Trophoblast cell (in vitro differentiated cells and primary cell): ENCODE measurements around the gene PAX1.

Experiments used
- DNase-seq, 2 donors: peaks; one replicate each; pipeline ENCODE4 v3.0.0-alpha.2; 2016
- H2AFZ ChIP-seq: 2 replicates; pipeline ENCODE4 v1.6.1; 2013; ENCODE audit warnings: low read length, moderate library complexity, mild to moderate bottlenecking; ENCODE audit not compliant: insufficient read depth, poor library complexity
- H2AK5ac ChIP-seq: 2 replicates; pipeline ENCODE4 v1.6.1; 2013; ENCODE audit warnings: mild to moderate bottlenecking, low read length
- H2BK120ac ChIP-seq: 2 replicates; pipeline ENCODE4 v1.6.1; 2013; ENCODE audit warnings: low read length, mild to moderate bottlenecking, moderate library complexity; ENCODE audit not compliant: insufficient read depth, poor library complexity
- H2BK12ac ChIP-seq: 2 replicates; pipeline ENCODE4 v1.6.1; 2013; ENCODE audit warnings: mild to moderate bottlenecking, low read length, moderate library complexity
- H2BK5ac ChIP-seq: 2 replicates; pipeline ENCODE4 v1.6.1; 2013; ENCODE audit warnings: low read length, low read depth, moderate library complexity, mild to moderate bottlenecking; ENCODE audit not compliant: poor library complexity
- H3K14ac ChIP-seq: 2 replicates; pipeline ENCODE4 v1.6.1; 2013; ENCODE audit warnings: mild to moderate bottlenecking, low read length
- H3K18ac ChIP-seq: 2 replicates; pipeline ENCODE4 v1.6.1; 2013; ENCODE audit warnings: mild to moderate bottlenecking, low read length
- H3K23ac ChIP-seq: 2 replicates; pipeline ENCODE4 v1.6.1; 2013; ENCODE audit warnings: low read length
- H3K27ac ChIP-seq: 2 replicates; pipeline ENCODE4 v1.5.1; 2013; ENCODE audit warnings: low read depth, mild to moderate bottlenecking, inconsistent platforms, low read length, moderate library complexity
- H3K27me3 ChIP-seq: 2 replicates; pipeline ENCODE4 v1.6.1; 2013; ENCODE audit warnings: inconsistent platforms, mild to moderate bottlenecking, low read length, moderate library complexity; ENCODE audit not compliant: insufficient read depth
- H3K36me3 ChIP-seq, 2 experiments: 1 replicate in 1 of 2; 2 replicates in 1 of 2; pipeline ENCODE4 v1.6.1; 2013; ENCODE audit warnings: low read length in 2 of 2, mild to moderate bottlenecking in 2 of 2, moderate library complexity in 1 of 2; ENCODE audit not compliant: insufficient read depth in 2 of 2, control insufficient read depth in 1 of 2
- H3K4ac ChIP-seq: 2 replicates; pipeline ENCODE4 v1.6.1; 2013; ENCODE audit warnings: low read depth, mild to moderate bottlenecking, low read length, moderate library complexity
- H3K4me1 ChIP-seq, 2 experiments: 1 replicate in 1 of 2; 2 replicates in 1 of 2; pipeline ENCODE4 v1.6.1; 2013; ENCODE audit warnings: low read length in 2 of 2, mild to moderate bottlenecking in 2 of 2, moderate library complexity in 1 of 2; ENCODE audit not compliant: insufficient read depth in 2 of 2, control insufficient read depth in 1 of 2
- H3K4me2 ChIP-seq: 2 replicates; pipeline ENCODE4 v1.6.1; 2013; ENCODE audit warnings: inconsistent platforms, mild to moderate bottlenecking, low read length, moderate library complexity
- H3K4me3 ChIP-seq: 2 replicates; pipeline ENCODE4 v1.5.1; 2013; ENCODE audit warnings: mild to moderate bottlenecking, low read depth, low read length, inconsistent platforms
- H3K79me1 ChIP-seq: one replicate; pipeline ENCODE4 v1.6.1; 2013; ENCODE audit warnings: low read length
- H3K79me2 ChIP-seq: 2 replicates; pipeline ENCODE4 v1.6.1; 2013; ENCODE audit warnings: low read length, mild to moderate bottlenecking; ENCODE audit not compliant: control insufficient read depth, insufficient read depth, poor library complexity
- H3K9ac ChIP-seq: 2 replicates; pipeline ENCODE4 v1.6.1; 2013; ENCODE audit warnings: mild to moderate bottlenecking, low read length
- H3K9me3 ChIP-seq: 2 replicates; pipeline ENCODE4 v1.6.1; 2013; ENCODE audit warnings: low read depth, mild to moderate bottlenecking, control low read depth, inconsistent platforms, low read length; ENCODE audit not compliant: insufficient read depth
- H4K12ac ChIP-seq: 2 replicates; pipeline ENCODE4 v1.6.1; 2013; ENCODE audit warnings: low read depth, mild to moderate bottlenecking, low read length, moderate library complexity
- H4K8ac ChIP-seq: 2 replicates; pipeline ENCODE4 v1.6.1; 2013; ENCODE audit warnings: low read depth, mild to moderate bottlenecking, low read length, moderate library complexity
- H4K91ac ChIP-seq: one replicate; pipeline ENCODE4 v1.6.1; 2013; ENCODE audit warnings: low read depth, mild to moderate bottlenecking, low read length, moderate library complexity
- WGBS: extraction: QIAGEN DNeasy Blood & Tissue Kit; methylation state at CpG from one replicate; pipeline ENCODE4 v1.1.7; 2013; ENCODE audit warnings: missing lambda C conversion rate; ENCODE audit not compliant: insufficient read length, insufficient coverage; ENCODE audit errors: extremely low coverage; 5-methylcytosine and 5-hydroxymethylcytosine counted together

The PAX1 gene

GRCh38 chr20:21710863-21711431 lies 5.5 kb downstream of the PAX1 start:
- H2BK12ac ChIP-seq: no peak overlapping the region
- no peak overlapping the region for H2AK5ac ChIP-seq
- no peak overlapping the region for H4K8ac ChIP-seq
- peaks cover 82% of the 10 kb centered on the region for H3K27me3 ChIP-seq
- H3K9ac ChIP-seq: no peak overlapping the region
- no peak overlapping the region for H4K12ac ChIP-seq
- H3K4me2 ChIP-seq: no peak overlapping the region
- no peak overlapping the region for H3K4ac ChIP-seq
- DNase-seq: no peak
- H3K79me1 ChIP-seq: no peaks in the 10 kb centered on the region
- no peak overlapping the region for H3K4me3 ChIP-seq
- WGBS: no CpG with 5 or more reads among the region's 5 CpGs
- no peak overlapping the region for H3K18ac ChIP-seq
- no peak overlapping the region for H3K14ac ChIP-seq
- H4K91ac ChIP-seq: no peak overlapping the region
- peaks cover 4 to 8% of the 10 kb centered on the region in 2 experiments for H3K4me1 ChIP-seq
- no peaks in the 10 kb centered on the region for H3K79me2 ChIP-seq
- no peak overlapping the region for H2BK120ac ChIP-seq
- peaks cover 9% of the 10 kb centered on the region for H3K9me3 ChIP-seq
- no peak overlapping the region for H3K23ac ChIP-seq
- no peak overlapping the region for H2BK5ac ChIP-seq
- no peak overlapping the region for H2AFZ ChIP-seq
- H3K36me3 ChIP-seq: no peaks in the 10 kb centered on the region
- H3K27ac ChIP-seq: no peak overlapping the region

GRCh38 chr20:21712443-21713059 lies 7.1 kb downstream of the PAX1 start:
- H3K4me1 ChIP-seq: peaks cover 3 to 7% of the 10 kb centered on the region in 2 experiments
- no peak overlapping the region for H2AFZ ChIP-seq
- no peak overlapping the region for H2BK12ac ChIP-seq

GRCh38 chr20:21713470-21713869 lies 8.0 kb downstream of the PAX1 start:
- Histone ChIP-seq H3K23ac (no peak overlapping the region), H2AK5ac (no peak overlapping the region), H4K8ac (no peak overlapping the region), H3K36me3 (no peaks in the 10 kb centered on the region), H2BK5ac (no peak overlapping the region), H3K79me2 (no peaks in the 10 kb centered on the region), H3K4ac (no peak overlapping the region), H4K91ac (no peak overlapping the region), H2BK12ac (no peak overlapping the region), H3K18ac (no peak overlapping the region), H3K79me1 (no peaks in the 10 kb centered on the region), H2BK120ac (no peak overlapping the region), H3K4me3 (no peak overlapping the region), H3K4me1 (peaks cover 3 to 7% of the 10 kb centered on the region in 2 experiments), H3K14ac (no peak overlapping the region), H4K12ac (no peak overlapping the region), H3K4me2 (peak overlapping the region; percentile 28), H3K9me3 (peaks cover 5% of the 10 kb centered on the region), H3K27ac (no peak overlapping the region), H2AFZ (no peak overlapping the region), H3K27me3 (peaks cover 67% of the 10 kb centered on the region), H3K9ac (no peak overlapping the region)
- DNase-seq: no peak
- WGBS: no CpG with 5 or more reads among the region's 15 CpGs

More at GRCh38 chr20:21712443-21713059, 7.1 kb downstream of the PAX1 start:
- Histone ChIP-seq H3K27ac (no peak overlapping the region), H3K79me2 (no peaks in the 10 kb centered on the region), H3K27me3 (peaks cover 76% of the 10 kb centered on the region), H2AK5ac (no peak overlapping the region), H3K79me1 (no peaks in the 10 kb centered on the region), H3K4me3 (no peak overlapping the region), H3K36me3 (no peaks in the 10 kb centered on the region), H2BK5ac (no peak overlapping the region), H3K4ac (no peak overlapping the region), H4K91ac (no peak overlapping the region), H3K9ac (no peak overlapping the region), H3K4me2 (no peak overlapping the region), H3K14ac (no peak overlapping the region), H3K18ac (no peak overlapping the region), H2BK120ac (no peak overlapping the region), H3K23ac (no peak overlapping the region), H4K8ac (no peak overlapping the region), H3K9me3 (peaks cover 5% of the 10 kb centered on the region), H4K12ac (no peak overlapping the region)
- no CpG with 5 or more reads among the region's 17 CpGs for WGBS
- DNase-seq: no peak

- no peak overlapping the region for H3K4ac ChIP-seq
- no peak overlapping the region for H3K18ac ChIP-seq
- H4K12ac ChIP-seq: no peak overlapping the region
- peak overlapping the region; percentile 42 for H3K4me2 ChIP-seq
- no peak overlapping the region for H2BK12ac ChIP-seq
- WGBS: no CpG with 5 or more reads among the region's 26 CpGs
- no peak for DNase-seq
- H2BK120ac ChIP-seq: no peak overlapping the region
- H3K4me1 ChIP-seq: peaks cover 3 to 7% of the 10 kb centered on the region in 2 experiments
- H3K9me3 ChIP-seq: peaks cover 5% of the 10 kb centered on the region
- no peaks in the 10 kb centered on the region for H3K36me3 ChIP-seq
- H3K27ac ChIP-seq: no peak overlapping the region
- H3K27me3 ChIP-seq: peaks cover 63% of the 10 kb centered on the region
- no peaks in the 10 kb centered on the region for H3K79me1 ChIP-seq
- no peak overlapping the region for H4K91ac ChIP-seq
- H2AK5ac ChIP-seq: no peak overlapping the region
- no peak overlapping the region for H2AFZ ChIP-seq
- H3K4me3 ChIP-seq: no peak overlapping the region
- no peak overlapping the region for H3K14ac ChIP-seq
- H3K9ac ChIP-seq: no peak overlapping the region
- no peak overlapping the region for H2BK5ac ChIP-seq
- no peak overlapping the region for H4K8ac ChIP-seq
- H3K79me2 ChIP-seq: no peaks in the 10 kb centered on the region
- H3K23ac ChIP-seq: no peak overlapping the region
Measured at GRCh38 chr20:21713901-21714296, 8.4 kb downstream of the PAX1 start.
